Superior temporal gyrus (tissue), 1 donor: Measurements from ENCODE around the gene AK5.

Experiments
- DNase-seq: peaks from one replicate; pipeline ENCODE4 v3.0.0-alpha.2; 2016; ENCODE audit errors: extremely low spot score

AK5 gene, protein sequence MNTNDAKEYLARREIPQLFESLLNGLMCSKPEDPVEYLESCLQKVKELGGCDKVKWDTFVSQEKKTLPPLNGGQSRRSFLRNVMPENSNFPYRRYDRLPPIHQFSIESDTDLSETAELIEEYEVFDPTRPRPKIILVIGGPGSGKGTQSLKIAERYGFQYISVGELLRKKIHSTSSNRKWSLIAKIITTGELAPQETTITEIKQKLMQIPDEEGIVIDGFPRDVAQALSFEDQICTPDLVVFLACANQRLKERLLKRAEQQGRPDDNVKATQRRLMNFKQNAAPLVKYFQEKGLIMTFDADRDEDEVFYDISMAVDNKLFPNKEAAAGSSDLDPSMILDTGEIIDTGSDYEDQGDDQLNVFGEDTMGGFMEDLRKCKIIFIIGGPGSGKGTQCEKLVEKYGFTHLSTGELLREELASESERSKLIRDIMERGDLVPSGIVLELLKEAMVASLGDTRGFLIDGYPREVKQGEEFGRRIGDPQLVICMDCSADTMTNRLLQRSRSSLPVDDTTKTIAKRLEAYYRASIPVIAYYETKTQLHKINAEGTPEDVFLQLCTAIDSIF

DNA sequence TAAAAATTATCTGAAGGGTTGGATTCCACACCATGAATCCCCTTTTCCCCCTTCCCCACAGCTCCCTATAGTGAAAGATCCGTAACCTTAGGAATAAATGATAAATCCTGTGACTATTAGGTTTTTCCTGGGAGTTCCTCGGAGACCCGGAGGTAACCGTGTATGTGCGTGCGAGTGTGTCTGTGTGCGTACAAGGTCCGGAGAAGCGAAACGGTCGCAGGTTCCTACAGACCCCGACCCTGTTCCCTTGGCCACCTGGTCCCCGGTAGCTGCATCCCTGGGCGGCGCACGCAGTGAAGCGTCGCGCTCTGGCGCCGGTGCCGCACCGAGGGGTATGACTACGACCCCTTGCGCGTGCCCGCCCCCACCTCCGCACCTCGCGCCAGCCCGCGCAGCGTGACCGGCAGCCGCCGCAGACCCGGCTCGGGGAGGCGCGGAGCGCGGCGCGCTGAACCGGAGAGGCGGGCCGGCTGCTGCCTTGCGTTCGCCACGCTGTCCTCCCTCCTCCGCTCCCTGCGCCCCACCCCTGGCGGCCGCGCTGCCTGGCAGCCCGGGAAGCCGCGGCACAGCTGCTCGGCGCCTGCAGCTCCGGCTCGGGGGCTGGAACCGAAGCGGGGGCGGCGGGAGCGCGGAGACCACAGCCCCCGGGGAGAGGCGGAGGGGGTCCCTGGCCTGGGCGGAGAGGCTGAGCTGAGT, at the start of gene AK5:
TSS of gene AK5 (plus strand) at position 529 of the 696 bp plus-strand sequence. CDS start 295 bp downstream, outside the sequence.
- DNase-seq = peak; percentile 49

DNA sequence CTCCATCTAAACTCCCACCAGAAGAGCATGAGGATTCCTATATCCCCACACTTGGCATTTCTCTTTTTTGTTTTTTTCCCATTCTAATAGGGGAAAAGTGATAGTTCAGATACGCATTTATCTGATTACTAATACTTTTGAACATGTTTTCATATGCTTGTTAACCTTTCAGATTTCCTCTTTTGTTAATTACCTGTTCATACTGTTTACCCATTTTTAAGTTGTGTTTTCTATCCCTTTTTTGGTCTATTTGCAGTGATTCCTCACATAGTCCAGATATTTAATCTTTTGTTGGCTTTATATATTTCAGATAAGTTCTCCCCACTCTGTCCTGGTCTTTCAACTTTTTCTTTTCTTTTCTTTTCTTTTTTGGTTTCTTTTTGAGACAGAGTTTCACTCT, 49.0 kb upstream of the AK5 start:
- DNase-seq = no peak

DNA sequence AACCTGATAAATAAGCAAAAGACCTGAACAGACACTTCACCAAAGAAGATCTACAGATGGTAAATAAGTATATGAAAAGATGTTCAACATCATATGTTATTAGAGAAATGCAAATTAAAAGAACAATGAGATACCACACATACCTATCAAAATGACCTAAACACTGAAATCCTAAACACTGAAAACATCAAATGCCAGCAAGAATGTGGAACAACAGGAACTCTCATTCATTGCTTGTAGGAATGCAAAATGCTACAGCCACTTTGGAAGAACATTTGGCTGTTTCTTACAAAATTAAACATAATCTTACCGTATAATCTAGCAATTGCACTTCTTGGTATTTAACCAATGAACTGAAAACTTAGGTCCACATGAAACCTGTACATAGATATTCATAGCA, 47.7 kb upstream of the AK5 start:
- DNase-seq = no peak

DNA sequence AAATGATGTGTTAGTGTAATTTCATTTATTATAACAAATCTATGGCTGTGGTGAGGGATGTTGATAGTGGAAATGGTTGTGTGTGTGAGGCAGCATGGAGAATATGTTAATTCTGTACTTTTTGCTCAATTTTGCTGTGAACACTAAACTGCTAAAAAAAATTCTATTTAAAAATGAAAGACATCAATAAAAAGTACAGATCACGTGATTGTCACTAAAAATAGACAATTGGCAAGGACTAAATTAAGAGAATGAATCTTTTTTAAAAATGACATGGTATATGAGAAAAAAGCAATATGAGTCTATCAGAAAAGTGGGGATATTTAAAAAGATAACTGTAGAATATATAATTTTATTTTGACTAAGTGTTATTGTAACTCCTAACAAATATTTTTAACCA, 46.9 kb upstream of the AK5 start:
- no peak for DNase-seq

DNA sequence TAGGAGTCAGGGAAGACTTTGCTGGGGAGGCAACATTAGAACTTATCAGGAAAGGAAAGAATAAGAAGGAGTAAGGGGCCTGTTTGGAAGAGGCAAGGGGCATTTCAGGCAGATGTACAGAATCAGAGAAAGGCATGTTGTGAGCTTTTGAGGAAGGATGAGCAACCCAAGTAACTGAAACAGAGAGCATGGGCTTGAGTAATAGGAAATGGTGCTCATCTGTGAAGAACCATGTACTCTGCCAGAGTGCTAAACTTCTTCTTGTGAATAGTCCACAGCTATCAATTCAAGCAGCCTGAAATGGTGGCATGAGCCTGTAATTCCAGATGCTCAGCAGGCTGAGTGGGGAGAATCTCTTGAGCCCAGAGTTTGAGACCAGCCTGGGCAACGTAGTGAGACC, 43.4 kb upstream of the AK5 start:
- no peak for DNase-seq

DNA sequence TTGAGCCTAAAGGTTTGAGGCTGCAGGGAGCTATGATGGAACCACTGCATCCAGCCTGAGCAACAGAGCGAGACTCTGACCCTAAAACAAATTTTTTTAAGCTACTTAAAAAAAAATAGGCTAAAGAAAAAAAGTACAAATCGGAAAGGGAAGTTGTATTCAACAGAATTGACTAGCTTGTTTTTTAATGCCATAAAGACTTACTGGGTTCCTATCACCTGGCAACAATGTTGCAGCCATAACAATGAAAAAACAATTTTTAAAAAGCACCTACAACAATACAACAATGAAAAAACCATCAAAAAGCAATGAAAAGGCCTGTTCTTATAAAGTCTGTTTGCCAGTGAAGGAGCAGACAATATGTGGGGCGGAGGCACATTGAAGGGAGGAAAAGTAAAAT, 42.5 kb upstream of the AK5 start:
- no peak for DNase-seq

DNA sequence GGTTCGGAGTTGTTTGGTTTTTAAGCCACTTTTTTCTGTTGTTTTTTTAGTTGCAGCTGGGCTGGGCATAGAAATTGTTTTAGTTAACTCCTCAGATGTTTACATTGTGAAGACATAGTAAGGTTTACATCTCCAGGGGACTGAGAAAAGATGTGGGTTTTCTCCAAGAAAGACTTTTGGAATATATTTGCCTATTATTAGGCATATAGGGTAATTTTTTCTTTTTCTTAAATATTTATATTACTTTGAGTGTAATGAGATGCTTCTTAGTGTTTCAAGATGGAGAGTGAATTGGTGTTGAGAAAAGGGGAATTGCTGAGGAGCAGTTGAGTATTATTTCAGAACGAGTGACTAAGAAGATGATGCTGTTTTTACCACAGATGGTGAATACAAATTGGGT, 36.0 kb upstream of the AK5 start:
- no peak for DNase-seq

DNA sequence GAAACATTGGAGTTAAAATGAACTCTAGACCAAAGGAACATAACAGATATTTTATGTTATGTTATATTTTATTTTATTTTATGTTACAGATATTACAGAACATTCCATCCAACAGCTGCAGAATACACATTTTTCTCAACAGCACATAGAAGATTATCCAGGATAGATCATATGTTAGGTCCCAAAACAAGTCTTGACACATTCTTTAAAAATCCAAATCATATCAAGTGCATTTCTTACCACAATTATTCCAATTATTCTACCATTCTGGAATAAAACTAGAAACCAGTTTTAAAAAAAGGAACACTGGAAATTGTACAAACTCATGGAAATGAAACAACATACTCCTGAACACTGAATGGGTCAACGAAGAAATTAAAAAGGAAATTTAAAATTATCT, 31.7 kb upstream of the AK5 start:
- no peak for DNase-seq

DNA sequence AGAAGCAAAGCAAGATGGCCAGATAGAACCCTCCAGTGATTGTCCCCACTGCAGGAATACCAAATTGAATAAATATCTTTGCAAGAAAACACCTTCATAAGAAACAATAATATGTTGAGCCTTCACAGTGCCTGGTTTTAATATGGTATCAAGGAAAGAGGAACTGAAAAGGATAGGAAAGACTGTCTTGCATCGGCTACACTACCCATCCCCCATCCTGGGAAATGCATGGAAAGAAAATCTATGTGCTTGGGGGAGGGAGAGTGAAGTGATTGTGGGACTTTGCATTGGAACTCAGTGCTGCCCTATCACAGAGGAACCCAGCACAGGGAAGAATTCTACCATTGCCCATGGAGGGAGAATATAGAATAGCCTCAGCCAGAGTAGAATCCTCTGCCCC, 28.6 kb upstream of the AK5 start:
- no peak for DNase-seq

DNA sequence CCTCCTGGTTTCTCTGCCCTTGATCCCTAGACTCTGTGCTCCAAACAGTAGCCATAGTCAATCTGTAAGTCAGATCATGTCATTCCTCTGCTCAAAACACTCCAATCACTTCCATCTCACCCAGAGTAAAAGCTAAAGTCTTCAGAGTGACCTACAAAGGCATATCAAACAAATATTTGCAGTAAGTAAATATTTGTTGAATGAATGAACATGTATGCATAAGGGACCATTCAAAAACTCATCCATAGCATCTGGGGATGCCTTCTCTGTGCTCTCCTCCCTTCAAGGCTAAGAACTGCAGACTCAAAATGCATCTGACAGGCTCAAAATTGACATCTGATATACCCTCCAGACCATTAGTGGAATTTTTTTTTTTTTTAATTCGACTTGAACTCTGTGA, 18.1 kb upstream of the AK5 start:
- no peak for DNase-seq

DNA sequence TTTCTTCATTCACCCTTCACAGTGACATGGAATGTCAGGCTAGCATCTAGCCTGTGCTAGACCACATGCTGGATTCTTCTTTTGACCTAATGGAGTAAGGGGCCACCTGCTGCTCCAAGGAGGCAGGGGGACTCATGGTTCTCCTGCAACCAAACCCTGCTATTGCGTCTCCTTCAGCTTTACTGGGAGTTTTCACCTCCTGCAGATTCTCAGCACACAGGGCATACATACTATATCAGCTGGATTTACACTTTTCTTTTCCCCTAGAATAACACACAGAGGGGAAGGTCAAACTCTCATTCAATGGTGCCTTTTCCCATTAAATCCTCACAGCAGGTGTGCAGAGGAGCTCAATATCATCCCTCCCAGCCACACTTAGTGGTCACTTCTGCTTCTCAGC, 16.6 kb upstream of the AK5 start:
- no peak for DNase-seq

DNA sequence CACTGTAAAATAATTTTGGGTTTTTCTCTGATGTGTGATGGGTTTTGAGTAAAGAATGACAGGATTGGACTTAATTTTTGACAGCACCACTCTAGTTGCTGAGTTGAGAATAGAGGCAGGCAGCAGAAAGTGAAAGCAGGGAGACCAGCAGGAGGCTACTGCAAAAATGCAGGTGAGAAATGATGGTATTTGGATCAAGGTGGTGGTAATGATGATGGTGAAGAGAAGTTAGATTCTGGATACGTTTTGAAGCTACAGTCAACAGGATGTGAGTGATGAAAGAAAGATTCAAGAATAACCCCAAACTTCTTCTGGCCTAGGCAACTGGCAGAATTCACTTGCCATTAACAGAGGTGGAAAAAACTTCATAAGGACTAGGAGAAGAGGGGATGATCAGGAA, 14.8 kb upstream of the AK5 start:
- no peak for DNase-seq

DNA sequence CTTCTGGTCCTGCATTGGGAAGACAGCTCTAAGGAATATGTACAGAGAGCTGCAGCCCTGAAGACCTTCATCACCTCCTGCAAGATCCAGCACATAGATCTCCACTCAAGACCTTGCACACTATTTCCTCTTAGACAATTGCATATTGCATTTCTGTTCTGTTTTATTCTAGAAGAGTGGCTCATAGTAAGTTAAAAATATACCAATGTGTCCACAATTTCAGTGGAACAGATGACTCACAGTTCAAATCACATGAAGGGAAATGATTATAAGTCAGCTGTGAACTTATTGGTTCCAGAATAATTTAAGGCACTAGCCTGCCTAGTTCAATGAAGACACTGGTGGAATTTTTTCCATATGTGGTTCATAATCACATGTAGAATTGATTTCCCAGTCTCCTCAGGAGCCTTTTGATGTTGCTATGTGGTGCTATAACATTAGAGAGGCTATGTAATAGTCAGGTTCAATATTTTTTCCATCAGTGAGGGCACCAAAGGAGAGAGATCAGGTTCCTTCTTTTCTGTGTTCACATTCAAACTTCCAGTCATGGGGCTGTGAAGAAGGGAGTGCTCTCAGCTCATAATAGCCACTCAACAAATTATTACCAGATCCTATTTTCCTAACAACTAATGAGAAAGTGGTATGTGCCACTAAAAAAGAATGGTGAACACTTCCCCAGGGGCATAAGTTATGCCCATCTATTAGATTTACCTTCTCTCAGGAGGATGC, 9.8 kb upstream of the AK5 start:
- DNase-seq = peak; percentile 66

DNA sequence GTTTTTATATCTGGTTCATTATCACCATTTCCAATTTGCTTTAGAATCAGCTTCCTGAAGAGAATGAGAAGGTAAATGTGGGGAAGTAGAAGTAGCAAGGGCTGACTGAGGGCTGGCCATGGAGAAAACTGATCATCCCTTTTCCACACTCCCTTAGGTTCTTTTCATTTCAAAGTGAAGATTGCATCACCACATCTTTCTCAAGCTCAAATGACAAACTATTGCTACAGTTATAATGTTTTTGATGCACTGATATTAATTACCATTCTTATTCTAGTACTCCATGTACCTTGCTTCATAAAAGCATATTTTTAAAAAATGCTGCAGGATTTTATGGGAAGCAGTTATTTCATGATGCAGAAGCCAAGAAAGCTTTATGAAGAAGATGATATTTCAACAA, 7.9 kb upstream of the AK5 start:
- no peak for DNase-seq

DNA sequence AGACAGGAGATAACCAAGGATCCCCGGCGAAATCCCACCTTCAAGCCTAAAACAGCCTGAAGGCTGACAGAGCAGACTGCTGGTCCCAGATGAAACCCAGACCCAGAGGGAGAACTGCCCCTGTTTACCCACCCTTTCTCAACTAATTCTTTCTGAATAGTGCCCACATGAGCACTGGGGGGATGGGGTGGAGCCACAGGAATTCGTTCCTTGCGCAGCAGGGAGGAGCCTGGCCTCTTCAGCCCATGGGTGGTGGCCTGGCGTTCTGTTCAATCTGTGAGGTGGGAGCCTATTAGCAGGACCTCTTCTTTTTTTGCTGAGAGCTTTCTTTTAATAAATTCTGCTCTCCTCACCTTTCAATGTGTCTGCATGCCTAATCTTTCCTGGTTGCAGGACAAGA, 6.6 kb upstream of the AK5 start:
- no peak for DNase-seq

DNA sequence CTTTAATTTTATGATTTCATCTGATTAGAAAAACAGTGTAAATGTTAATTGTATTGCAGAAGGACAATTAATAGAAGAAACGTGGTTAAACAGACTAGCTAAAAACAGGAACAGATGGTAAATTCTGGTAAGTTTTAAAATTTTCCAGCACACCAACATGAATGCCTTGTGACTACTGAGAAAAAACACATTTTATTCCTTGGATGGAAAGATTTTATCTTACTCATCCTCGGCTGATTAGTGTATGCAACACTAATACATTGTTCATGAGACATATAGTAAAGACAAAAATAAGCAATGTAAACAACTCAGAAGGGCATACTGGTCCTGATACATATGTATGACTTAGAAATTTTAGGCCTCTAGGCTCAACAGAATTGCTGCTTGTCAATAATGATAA, 4.9 kb upstream of the AK5 start:
- DNase-seq = peak; percentile 44

DNA sequence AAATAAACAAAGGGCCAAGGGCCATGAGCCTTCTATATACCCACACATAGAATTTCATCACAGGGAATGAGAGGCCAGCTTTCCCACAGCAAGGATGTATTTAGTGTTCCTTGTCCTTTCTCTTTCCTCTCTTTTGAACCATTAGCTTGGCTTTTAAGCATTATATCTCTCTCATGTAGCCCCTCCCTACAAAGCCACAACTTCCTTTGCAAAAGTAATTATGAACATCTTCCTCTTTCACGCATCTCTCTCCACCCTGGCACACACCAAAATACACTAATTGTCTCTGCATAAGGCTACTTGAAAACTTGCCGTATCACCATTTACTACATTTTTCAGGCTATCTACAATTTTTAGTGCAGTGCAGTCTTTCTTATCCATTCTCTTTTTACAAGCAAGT, 1.9 kb upstream of the AK5 start:
- peak; percentile 9 for DNase-seq

DNA sequence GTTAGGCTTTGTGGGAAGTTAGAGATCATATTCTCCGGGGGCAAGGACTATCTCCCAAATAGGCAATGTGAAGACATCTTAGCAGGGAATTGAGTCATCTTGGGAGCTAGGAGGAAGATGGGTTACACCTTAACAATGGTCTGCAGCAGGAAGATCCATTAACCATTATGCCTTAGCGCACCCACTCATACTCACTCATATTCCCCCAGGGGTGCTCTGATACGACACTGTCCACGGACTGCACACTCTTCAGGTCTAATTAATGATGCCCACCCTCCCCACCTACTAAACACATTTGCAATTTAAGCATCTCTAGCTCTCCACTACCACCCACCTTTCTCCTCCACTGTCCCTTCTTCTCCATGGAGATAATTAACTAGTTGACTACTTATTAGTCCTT, 857 bp upstream of the AK5 start:
- DNase-seq = no peak

DNA sequence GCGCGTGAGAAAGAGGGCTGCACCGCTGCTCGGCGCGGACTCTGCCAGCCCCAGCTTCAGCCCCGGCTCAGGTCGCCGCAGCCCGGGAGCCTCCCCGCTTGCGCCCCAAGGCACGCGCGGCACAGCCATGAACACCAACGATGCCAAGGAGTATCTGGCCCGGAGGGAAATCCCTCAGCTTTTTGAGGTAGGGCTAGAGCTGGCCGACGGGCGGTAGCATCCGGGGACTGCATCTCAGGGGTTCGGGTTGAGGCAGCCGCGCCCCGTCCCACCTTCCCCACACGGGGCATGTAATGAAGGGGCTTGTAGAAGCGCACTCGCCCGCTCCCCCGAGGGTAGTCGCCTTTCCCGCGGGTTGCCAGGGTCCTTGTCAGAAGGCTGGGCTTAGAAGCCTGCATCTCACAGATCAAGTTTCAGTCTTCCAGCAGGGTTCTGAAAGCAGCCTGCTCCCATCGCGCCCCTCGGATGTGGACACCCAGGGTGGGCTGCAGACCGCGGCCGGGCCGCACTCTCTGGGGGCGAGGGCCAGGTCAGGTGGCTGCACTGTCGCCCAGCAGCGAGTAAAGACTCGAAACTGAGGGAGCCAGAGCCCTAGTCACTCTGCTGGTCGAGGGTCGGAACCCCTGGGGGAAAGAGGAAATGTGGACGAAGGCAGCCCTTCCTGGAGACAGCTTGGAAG, 507 bp downstream of the AK5 start:
- DNase-seq = peak; percentile 31

DNA sequence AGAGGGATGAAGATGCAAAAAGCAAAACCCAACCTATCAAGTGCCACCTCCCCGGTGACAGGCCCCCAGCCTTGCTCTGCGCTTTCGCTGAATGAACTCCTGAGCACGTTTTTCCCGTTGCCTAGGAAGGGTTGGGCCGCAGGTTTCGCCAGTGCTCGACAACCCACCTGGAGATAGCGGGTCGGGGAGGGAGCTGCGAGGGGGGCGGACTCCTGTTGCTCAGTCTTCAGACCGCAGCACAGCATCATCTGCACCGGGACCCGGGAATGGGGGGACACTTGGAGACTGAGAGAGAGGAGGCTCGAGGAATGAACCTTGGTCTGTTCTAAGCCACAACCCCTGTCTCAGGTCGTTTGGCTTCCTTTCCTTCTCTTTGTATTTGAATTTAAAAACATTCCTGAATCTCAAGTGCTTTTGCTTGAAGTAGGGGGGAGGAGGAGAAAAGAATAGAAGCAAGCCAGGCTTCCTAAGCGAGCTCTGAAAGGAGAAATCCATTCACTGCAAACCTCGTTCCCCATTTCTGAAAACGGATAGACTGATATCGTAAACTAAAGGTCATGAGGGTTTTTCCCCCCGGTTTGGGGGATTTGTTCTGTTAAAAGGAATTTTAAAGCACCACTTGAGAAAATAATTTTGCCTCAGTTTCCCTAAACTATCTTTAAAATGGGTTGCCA, 1.2 kb downstream of the AK5 start:
- peak; percentile 67 for DNase-seq

DNA sequence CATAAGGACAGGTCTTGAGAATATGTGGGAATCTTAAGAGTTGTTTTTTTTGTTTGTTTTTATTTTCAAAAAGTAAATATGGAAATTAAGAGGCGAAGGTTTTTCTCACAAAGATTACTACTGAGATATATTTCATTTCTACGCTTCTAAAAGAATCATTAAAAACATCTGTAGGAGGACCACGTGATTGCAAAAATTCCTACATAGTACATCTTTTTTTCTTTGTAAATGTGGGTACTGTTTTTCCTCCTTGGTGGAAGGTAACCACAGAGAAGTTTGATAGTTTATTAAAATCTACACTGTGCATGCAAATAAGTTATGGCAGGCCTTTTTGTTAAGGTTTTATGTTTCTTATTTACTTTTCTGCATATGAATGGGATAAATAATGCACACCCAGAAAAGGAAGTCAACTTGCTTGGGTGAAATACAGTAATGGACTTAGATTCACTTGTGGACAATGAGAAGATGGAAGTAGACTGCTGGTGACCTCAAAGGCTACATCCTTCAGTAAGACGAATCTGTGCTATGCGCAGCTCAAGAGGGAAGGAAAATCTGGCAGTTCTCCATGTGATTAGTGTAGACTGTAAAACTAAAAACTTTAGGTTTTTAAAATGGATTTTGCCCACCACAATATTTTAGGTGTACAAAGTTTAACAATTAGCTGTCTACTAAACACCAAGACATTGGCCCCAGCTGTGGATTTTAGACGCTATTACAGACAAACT, 2.0 kb downstream of the AK5 start:
- peak; percentile 76 for DNase-seq
